Hepatocyte (in vitro differentiated cells): ENCODE data around the gene ARHGEF38. TPM values are rescaled to one million over a fixed set of nuclear protein-coding genes. Genes with fewer than 3 reads are reported as not detected.

Source experiments
- DNase-seq: peaks from one replicate; pipeline ENCODE4 v3.0.0-alpha.2; 2016; ENCODE audit warnings: low spot score
- H2AFZ ChIP-seq: fragments of 200-600 bp; sonication (generic); 2 replicates; pipeline ENCODE4 v1.6.0; 2016; ENCODE audit warnings: antibody characterized with exemption, mild to moderate bottlenecking
- H3K27ac ChIP-seq: fragments of 200-600 bp; sonication (generic); 2 replicates; pipeline ENCODE4 v1.5.1; 2016; ENCODE audit warnings: mild to moderate bottlenecking
- H3K27me3 ChIP-seq: fragments of 200-600 bp; sonication (generic); 2 replicates; pipeline ENCODE4 v1.6.1; 2016
- H3K36me3 ChIP-seq: fragments of 200-600 bp; sonication (generic); replicated peaks from 2 replicates; pipeline ENCODE4 v1.5.1; 2016; ENCODE audit warnings: low read depth; ENCODE audit not compliant: insufficient read depth
- H3K4me1 ChIP-seq: fragments of 200-600 bp; sonication (generic); 2 replicates; pipeline ENCODE4 v1.5.1; 2016; ENCODE audit warnings: mild to moderate bottlenecking, moderate library complexity; ENCODE audit not compliant: insufficient read depth
- H3K4me2 ChIP-seq: fragments of 200-600 bp; sonication (generic); 2 replicates; pipeline ENCODE4 v1.6.0; 2016
- H3K4me3 ChIP-seq: fragments of 200-600 bp; sonication (generic); 2 replicates; pipeline ENCODE4 v1.5.1; 2016; ENCODE audit warnings: mild to moderate bottlenecking
- H3K79me2 ChIP-seq: fragments of 200-600 bp; sonication (generic); 2 replicates; pipeline ENCODE4 v1.6.0; 2017; ENCODE audit warnings: mild to moderate bottlenecking
- H3K9me2 ChIP-seq: fragments of 200-600 bp; sonication (generic); replicated peaks from 2 replicates; pipeline ENCODE4 v1.6.0; 2017; ENCODE audit warnings: mild to moderate bottlenecking; ENCODE audit not compliant: insufficient read depth
- H3K9me3 ChIP-seq: fragments of 200-600 bp; sonication (generic); 2 replicates; pipeline ENCODE4 v1.5.1; 2016; ENCODE audit warnings: low read depth, mild to moderate bottlenecking
- H4K20me1 ChIP-seq: fragments of 200-600 bp; sonication (generic); 2 replicates; pipeline ENCODE4 v1.6.0; 2016; ENCODE audit warnings: mild to moderate bottlenecking; ENCODE audit not compliant: insufficient read depth, poor library complexity, severe bottlenecking
- CTCF ChIP-seq: fragments of 200-600 bp; sonication (generic); IDR thresholded peaks from 2 replicates; pipeline ENCODE4 v1.5.1; 2016; ENCODE audit warnings: antibody characterized with exemption, mild to moderate bottlenecking; ENCODE audit not compliant: poor library complexity
- EZH2 ChIP-seq: fragments of 200-600 bp; sonication (generic); IDR thresholded peaks from 2 replicates; pipeline ENCODE4 v1.6.1; 2016; ENCODE audit warnings: antibody characterized with exemption, mild to moderate bottlenecking, borderline replicate concordance
- EZH2phosphoT487 ChIP-seq: fragments of 200-600 bp; sonication (generic); IDR thresholded peaks from one replicate; pipeline ENCODE4 v1.6.1; 2018; ENCODE audit warnings: antibody characterized with exemption, mild to moderate bottlenecking, low read depth, moderate library complexity; ENCODE audit not compliant: unreplicated experiment, severe bottlenecking
- WGBS: methylation state at CpG from one replicate; pipeline ENCODE4 v1.1.6; 2016; ENCODE audit warnings: low lambda C conversion rate; ENCODE audit errors: missing lambda C conversion rate; 5-methylcytosine and 5-hydroxymethylcytosine counted together
- polyA plus RNA-seq: library from polyadenylated mRNA; unstranded; fragments of >200 nt; fragmentation: Nextera tagmentation; extraction: Ambion mirVana; gene quantifications from 2 replicates; pipeline ENCODE4 v1.2.1, GENCODE V29; 2016
- total RNA-seq: library from RNA; depleted of rRNA; stranded (reverse); fragments of >200 nt; gene quantifications from 2 replicates; pipeline ENCODE4 v1.2.3, GENCODE V29; 2014

Gene ARHGEF38
- total and polyA plus RNA-seq, 2 experiments from 2014 or later, result 2.0 to 4.0 TPM

- 79% methylated on average over 4 of the region's 4 CpGs for whole genome bisulfite sequencing
- H3K9me3 ChIP-seq, result no peaks in the 10 kb centered on the region
- no peak overlapping the region for H2AFZ ChIP-seq
- H3K4me2 ChIP-seq, result peak overlapping the region; percentile 39
- H3K4me1 ChIP-seq, result peaks cover 9% of the 10 kb centered on the region
- no peak overlapping the region for H3K27ac ChIP-seq
- no peaks in the 10 kb centered on the region for H3K36me3 ChIP-seq
- H3K27me3 ChIP-seq, result no peaks in the 10 kb centered on the region
- H3K79me2 ChIP-seq, result no peaks in the 10 kb centered on the region
- H4K20me1 ChIP-seq, result no peaks in the 10 kb centered on the region
- no peak overlapping the region for H3K4me3 ChIP-seq
- peak; percentile 58 for DNase-seq
- no peak for TF ChIP-seq EZH2
- no peak for TF ChIP-seq EZH2phosphoT487
- no peak for TF ChIP-seq CTCF
- H3K9me2 ChIP-seq, result no peaks in the 10 kb centered on the region
Measured at GRCh38 chr4:105637408-105638176, 85.2 kb downstream of the ARHGEF38 start.

- H3K79me2 ChIP-seq, result no peaks in the 10 kb centered on the region
- no peaks in the 10 kb centered on the region for H3K9me3 ChIP-seq
- H3K36me3 ChIP-seq, result no peaks in the 10 kb centered on the region
- no peaks in the 10 kb centered on the region for H3K27me3 ChIP-seq
- no peak for DNase-seq
- H3K4me3 ChIP-seq, result no peak overlapping the region
- no peak overlapping the region for H2AFZ ChIP-seq
- H4K20me1 ChIP-seq, result no peaks in the 10 kb centered on the region
- no peaks in the 10 kb centered on the region for H3K9me2 ChIP-seq
- H3K4me2 ChIP-seq, result no peak overlapping the region
- H3K4me1 ChIP-seq, result peaks cover 9% of the 10 kb centered on the region
- WGBS, result 87% methylated on average over 4 of the region's 4 CpGs
- H3K27ac ChIP-seq, result no peak overlapping the region
- TF ChIP-seq EZH2phosphoT487 (no peak), CTCF (no peak), EZH2 (no peak)
Measured at GRCh38 chr4:105641845-105642244, 89.4 kb downstream of the ARHGEF38 start.

- no peak overlapping the region for H3K27ac ChIP-seq
- no peaks in the 10 kb centered on the region for H4K20me1 ChIP-seq
- H3K9me2 ChIP-seq, result no peaks in the 10 kb centered on the region
- H3K27me3 ChIP-seq, result no peaks in the 10 kb centered on the region
- H2AFZ ChIP-seq, result no peak overlapping the region
- no peaks in the 10 kb centered on the region for H3K79me2 ChIP-seq
- TF ChIP-seq EZH2 (no peak), EZH2phosphoT487 (no peak), CTCF (no peak)
- H3K36me3 ChIP-seq, result no peaks in the 10 kb centered on the region
- WGBS, result 89% methylated on average over 2 of the region's 2 CpGs
- H3K4me2 ChIP-seq, result no peak overlapping the region
- no peak overlapping the region for H3K4me3 ChIP-seq
- no peaks in the 10 kb centered on the region for H3K9me3 ChIP-seq
- no peaks in the 10 kb centered on the region for H3K4me1 ChIP-seq
- DNase-seq, result no peak
Measured at GRCh38 chr4:105644257-105644656, 91.8 kb downstream of the ARHGEF38 start.
